HuH-7 (cell line): ENCODE results near the gene LPIN3.
A peak's percentile ranks its signal among the peaks of the same experiment; 100 is the strongest.

Experiments
- DNase-seq: peaks from one replicate; pipeline ENCODE4 v3.0.0; 2011; ENCODE audit warnings: low spot score

The LPIN3 gene

DNA sequence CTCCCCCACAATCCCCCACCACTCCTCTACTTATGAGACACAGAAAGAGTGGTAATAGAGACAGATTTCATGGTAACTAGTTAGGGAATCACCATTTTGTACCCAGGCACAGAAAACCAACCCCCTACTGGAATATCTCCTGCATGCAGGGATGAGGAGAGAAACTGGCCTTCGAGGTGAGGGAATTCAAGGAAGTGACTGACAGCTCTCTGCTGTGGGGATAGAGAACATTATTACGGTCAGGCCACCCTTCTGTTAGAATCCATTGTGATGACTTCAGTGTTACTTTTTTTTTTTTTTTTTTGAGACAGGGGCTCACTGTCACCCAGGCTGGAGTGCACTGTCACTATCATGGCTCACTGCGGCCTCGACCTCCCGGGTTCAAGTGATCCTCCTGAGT, 13.4 kb upstream of the LPIN3 start:
- DNase-seq, result no peak

DNA sequence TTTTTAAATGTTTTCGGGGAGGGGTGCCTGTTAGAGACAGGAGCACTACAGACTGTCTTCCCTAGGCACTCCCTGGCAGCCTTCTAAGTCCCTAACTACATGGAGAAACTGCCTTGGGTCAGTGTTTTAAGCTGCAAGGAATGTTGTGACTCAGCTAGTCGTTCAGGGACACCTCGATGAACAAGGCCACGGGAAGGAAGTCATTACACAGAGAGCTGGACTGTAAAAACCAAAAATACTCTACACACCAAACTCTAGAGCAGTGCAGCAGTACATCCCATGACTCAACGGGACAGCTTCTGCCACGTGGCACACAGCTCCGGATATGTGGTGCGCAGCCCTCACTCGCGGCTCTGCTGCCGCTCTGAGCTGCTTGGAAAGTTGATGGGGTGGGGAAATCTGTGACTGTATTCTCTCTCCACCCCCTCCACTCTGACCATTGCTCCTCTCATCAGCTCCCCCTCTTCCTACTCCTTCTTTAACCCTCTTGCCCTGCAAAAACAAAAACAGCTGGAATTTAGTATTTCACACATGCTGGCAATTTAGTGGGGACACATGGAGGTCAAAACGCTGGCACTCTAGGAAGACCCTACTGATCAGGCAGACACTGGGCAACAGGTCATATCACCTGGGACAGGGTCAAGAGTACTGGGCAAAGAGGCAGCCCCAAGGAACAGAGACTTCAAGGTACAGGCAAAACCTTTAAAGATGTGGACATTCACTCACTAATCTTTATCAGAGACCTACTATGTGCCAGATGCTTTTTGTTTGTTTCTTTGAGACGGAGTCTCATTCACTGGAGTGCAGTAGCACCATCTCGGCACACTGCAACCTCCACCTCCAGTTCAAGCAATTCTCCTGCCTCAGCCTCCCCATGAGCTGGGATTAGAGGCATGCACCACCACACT, 10.9 kb upstream of the LPIN3 start:
- no peak for DNase-seq

DNA sequence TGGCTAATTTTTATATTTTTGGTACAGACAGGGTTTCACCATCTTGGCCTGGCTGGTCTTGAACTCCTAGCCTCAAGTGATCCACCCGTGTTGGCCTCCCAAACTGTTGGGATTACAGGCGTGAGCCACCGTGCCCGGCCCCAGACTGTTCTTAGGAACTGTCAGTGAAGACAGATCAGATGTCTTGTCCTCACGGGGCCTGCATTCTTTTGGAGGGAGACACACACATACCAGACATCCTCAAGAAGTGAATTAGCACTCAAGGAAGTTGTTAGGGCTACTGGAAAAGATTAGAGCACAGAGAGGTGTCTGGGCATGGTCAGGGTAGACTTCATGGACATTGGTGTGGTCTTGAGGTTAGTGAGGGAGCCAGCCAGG, 10.3 kb upstream of the LPIN3 start:
- no peak for DNase-seq

DNA sequence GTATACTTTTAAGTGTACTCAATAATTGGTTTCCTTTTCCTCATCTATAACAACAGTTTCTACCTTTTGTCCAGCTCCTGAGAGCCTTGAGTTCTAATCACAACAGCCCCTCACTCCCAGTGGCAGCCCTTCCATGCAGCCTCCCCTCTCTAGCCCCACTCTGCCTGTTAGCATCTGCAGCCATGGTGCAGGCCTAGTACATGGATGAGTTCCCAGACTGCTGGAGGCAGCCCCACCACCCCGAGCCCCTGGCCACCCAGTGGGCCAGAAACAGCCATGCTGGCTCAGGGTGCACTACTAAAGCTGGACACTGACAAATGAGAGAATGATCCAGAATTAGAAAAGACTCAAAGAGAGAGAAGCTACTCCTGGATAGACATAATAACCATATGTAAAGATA, 9.7 kb upstream of the LPIN3 start:
- no peak for DNase-seq

DNA sequence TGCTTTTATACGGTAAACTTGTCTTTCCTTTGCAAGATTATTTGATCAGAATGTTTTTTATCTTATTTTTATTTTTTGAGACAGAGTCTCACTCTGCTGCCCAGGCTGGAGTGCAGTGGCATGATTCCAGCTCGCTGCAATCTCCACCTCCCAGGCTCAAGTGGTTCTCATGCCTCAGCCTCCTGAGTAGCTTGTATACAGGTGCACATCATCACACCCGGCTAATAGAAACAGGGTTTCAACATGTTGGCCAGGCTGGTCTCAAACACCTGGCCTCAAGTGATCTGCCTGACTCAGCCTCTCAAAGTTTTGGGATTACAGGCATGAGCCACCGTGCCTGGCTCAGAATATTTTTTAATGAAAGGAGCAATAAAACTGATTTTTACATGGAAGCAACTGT, 8.9 kb upstream of the LPIN3 start:
- no peak for DNase-seq

DNA sequence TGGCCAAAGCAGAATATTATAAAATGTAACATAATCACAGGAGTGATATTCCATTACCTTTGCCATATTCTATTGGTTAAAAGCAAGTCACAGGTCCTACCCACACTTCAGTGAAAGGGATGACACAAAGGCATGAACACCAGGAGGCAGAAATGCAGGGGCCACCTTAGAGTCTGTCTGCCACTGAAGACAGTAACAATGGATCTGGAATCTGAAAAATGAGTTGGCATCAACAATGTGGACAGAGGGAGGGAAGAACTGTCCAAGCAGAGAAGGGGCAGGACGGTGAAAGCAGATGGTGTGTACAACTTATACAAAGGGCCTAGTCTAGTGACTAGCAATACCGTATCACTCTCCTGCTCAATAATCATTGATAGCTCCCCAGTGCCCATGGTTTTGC, 6.6 kb upstream of the LPIN3 start:
- DNase-seq, result no peak

DNA sequence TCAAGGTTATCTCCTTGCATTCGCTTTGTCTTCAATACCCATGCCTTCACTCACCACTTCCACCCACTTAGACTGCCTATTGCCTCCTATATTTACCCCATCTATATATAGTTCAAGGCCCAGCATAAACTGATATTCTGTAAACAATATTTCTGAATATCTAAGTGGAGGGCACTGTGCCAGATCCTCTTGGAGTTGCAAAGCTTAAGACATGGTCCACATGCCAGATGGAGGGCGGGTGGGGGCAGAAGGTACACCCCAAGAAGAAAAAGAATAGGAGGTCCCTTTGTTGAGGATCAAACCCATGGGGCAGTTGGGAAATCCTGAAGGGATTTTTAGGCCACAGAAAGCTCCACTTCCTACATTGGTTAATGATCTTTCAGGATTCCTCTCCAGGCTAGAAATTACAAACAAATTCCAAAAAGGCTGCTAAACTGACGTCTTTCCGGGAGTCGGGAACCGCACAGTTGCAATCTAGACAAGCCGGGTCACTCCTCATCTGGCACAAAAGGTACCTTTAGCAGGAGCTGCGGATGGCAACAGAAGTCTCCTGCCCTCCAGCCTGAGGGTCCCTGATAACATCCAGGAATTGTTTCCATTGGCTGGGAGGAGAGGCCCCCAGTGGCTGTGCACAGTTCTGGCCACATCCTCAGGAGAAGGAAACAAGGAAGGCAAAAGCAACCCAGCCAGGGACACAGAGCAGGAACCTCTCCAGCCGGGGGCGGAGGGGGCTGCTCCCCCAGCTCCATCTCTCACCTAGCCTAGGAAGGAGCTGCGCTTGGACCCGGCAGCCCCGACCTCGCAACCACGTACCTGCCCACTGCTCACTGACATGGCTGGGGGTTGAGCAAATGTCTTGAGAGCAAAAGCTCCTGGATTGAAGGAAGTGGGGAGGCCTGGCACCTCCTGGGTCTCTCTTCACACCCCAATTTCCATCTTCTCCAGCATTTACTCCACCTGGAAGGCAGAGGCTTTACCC, 5.9 kb upstream of the LPIN3 start:
- DNase-seq, result no peak

DNA sequence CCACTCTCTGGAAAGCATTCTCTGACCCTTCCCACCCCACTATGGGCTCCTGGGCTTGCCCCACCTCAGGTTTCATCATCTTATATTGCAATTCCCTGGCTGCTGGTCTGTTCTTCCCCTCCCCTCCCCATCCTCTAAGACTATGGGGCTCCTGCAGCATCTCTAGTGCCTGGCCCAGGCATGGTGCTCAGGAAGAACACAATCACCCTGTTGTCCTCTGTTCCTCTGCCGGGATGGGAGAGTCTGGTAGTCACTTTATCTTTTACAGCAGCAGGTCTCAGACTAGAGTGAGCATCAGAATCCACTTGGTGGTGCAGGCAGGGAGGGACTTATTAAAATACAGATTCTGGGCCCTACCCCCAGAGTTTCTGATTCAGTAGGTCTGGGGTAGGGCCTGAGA, 5.0 kb upstream of the LPIN3 start:
- no peak for DNase-seq

DNA sequence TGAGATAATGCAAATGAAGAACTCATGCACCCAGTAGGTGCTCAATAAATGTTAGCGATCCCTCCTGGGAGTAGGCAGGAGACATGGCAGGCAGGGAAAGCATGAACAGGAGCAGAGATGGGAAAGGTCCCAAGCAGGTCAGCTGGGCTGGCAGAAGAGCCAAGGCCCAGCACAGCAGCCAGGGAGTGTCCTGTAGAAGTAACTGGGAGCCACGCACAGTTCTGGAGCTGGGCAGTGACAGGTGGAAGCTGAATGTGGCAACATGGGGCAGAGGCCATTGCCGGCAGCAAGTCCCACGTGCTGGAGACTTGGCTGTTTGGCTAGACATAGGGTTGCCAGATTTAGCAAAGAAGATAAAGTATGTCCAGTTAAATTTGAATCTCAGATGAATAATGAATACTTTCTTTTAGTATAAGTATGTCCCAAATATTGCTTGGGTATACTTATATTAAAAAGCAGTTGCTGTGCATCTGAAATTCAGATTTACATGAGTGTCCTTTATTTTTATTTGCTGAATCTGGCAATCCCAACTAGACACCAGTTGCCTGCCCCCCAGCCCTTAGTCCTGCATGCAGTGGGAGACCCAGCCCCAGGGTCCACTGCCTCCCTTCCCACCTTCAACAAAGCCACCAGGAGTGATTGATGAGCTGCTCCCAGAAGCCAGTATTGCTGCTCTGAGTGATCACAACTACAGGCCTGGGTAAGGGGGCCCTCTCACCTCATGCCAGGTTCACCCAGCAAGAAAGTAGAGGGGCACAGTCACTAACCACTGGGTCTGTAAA, 3.7 kb upstream of the LPIN3 start:
- no peak for DNase-seq

DNA sequence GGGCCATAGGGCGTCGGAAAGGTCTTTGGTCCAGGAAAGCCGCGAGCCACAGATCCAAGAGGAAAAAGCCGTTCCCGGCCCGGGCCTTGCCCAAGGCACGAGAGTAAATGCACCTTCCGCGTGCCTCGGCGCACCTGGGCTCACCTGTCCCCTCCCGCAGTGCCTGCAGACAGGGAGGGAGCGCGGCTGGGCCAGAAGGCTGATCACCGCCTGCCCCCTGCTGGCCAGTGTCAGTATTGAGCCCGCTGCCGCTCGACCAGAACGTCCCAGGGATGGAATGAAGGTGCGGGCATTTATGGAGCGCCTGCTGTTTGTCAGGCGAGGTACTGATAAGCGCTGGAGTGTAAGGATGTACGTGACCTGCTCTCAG, 679 bp upstream of the LPIN3 start:
- peak; percentile 83 for DNase-seq

DNA sequence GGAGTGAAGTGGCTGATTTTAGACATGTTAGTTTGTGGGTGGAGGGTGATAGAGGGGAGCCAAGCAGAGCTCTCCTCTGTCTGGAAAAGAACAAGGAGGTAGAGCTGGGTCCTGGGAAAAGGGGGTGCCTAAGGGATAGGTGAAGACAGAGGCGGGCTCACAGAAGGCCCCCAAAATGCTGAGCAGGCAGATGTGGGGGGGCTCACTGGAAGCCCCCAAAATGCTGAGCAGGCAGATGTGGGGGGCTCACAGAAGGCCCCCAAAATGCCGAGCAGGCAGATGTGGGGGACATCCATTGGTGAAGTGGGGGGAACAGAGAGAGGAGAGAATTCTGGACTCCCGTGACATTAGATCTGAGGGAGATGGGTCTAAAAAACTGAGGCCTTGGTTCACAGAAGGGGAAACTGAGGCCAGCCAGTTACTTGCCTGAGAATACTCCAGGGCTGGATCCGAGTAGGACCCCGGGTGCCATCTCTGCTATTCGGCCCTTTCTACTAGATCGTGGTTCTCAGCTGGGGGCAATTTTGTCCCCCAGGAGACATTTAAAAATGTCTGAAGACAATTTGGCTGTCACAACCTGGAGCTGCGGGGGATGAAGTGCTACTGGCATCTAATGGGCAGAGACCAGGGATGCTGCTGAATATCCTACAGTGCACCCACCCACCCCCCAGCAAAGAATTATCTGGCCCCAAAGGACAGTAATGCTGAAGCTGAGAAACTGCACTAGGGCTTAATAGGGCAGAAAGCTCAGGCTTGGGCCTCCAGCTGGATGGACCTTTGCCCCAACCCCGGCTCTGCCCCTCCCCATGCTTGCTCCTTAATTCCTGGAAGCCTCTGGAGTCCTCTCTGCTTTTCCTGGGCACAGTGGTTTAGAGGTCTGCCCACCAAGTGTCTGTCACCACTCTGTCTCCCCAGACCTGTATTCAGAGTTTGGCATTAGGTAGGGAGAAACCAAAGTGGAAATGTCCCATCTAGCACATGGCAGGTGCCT, 2.1 kb downstream of the LPIN3 start:
- no peak for DNase-seq

DNA sequence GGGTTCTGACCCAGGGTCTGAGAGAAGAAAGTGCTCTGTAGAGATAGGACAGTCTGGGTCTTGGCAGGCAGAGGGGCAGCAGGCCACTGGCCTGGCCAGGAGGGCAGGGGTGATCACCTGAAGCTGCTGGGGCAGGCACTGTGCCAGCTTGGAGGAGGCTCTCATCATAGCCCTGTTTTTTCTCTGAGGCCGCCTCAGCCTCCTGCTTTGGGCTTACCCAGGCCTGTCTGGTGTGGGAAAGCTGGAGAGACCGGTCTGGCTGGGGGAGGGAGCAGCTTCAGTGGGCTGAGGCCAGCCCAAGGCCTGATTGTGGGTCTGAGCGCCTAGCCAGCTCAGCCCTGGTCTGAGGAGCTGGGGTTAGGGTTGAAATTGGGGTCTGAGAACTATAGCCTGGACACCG, 3.9 kb downstream of the LPIN3 start:
- no peak for DNase-seq

DNA sequence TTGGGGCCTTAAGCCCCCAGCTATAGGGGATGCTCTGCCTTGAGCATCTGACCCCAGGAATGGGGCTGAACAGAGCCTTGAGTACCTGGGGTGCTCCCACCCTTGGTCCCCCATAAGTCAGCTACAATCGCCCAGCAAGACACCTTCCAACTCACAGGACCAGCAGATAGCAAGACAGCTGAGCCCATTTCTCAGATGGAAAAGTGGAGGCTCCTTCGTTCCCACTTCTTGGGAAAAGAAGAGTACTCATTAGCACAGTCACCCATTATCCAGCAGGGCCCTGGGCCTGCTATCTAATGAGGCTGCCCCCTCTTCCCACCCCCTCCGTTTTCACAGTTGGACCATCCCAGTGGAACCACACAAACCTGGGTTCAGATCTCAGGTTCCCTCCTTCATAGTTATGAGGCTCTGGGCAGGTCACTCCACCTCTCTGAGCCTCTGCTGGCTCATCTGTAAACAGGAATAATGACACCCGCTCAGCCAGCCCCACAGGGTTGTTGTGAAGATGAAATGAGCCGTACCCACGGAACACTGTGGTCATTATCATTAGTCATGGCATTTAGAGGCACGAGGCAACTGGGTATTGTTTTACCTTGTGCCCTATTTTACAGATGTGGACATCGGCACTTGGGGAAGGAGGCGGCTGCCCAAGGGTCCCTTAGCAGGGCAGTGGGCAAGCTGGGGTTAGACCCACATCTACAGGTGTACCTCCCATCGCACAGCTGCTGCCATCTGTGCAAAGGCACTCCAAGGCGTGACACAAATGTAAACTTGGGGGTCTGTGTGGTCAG, 4.5 kb downstream of the LPIN3 start:
- no peak for DNase-seq

DNA sequence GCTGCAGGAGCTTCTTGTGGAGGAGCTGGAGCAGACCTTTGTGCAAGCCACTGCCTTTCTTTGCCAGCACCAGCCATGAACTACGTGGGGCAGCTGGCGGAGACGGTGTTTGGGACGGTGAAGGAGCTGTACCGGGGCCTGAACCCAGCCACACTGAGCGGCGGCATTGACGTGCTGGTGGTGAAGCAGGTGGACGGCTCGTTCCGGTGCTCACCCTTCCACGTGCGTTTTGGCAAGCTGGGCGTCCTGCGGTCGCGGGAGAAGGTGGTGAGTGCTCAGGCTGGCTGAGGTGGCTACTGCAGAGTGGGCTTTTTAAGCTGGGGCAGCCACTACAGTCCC, 5.1 kb downstream of the LPIN3 start:
- DNase-seq, result no peak

DNA sequence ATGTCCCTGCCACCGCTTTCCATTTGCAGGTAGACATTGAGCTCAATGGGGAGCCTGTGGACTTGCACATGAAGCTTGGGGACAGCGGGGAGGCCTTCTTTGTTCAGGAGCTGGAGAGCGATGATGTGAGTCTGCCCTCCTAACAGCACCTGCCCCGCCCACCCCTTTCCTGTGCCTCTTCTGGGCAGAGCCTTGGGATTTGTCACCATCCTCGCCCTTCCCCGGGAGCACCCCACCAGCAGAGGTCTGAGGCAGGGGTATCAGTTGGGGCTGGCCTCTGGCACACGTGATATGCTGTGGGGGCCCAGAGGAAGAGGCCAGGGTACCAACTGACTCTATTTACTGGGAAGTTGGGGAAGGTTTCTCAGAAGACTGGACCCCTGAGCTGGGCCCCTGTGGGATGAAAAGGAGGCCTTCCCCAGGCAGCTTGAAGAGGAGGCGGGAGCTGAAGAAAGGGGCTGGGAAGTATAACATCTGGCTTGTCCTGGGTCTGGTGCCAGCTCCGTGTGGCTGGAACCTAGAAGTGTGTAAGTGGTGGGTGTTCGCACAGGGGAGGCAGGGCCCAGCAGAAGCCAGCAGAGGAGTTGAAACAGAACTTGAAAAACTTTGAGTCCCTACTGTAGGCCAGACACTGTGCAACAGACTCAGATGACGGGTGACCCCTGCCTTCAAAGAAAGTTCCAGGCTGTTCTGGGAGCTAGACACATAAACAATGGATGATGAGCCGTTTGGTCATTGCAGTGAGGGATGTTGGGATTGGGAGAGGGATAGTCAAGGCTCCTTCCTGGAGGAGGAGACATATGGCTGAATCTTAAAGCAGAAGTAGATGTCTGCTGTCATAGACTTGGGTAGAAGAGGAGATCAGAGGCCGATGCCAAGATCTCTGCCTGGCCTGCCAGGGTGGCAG, 7.2 kb downstream of the LPIN3 start:
- no peak for DNase-seq

DNA sequence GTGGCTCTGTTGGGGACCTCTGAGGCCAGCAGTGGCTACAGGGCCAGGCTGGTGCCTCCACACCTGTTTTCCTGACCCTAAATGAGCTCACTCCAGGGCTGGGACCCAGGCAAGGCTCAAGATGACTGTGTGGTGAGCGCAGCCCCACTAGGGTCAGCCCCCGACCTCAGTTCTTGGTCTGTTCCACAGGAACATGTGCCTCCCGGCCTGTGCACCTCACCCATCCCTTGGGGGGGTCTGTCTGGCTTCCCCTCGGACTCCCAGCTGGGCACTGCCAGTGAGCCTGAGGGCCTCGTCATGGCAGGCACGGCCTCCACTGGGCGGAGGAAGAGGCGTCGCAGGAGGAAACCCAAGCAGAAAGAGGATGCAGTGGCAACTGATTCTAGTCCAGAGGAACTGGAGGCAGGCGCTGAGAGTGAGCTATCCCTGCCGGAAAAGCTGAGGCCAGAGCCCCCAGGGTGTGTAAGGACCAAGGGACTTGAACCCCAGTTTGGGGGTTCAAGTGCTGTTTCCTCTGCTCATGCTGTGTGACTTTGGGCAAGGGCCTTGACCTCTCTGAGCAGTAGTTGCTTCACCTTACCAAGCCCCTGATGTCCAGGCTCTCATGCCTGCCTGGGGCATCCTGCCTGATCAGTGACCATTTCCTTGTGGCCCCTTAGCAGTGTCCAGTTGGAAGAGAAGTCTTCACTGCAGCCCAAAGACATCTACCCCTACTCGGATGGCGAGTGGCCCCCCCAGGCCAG, 8.0 kb downstream of the LPIN3 start:
- no peak for DNase-seq

DNA sequence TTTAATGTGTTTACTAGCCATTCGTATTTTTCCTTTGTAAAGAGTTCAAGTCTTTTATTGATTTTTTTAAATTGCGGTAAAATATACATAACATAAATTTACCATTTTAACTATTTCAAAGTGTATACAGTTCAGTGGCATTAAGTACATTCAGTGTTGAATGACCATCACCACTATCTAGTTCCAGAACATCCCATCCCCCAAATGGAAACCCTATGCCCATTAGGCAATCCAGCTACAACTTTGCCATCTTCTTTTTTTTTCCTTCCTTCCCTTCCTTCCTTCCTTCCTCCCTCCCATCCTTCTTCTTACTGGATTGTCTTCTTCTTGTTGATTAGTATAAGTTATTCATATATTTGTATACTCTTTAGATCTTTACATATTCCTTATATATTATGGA, 8.6 kb downstream of the LPIN3 start:
- no peak for DNase-seq

DNA sequence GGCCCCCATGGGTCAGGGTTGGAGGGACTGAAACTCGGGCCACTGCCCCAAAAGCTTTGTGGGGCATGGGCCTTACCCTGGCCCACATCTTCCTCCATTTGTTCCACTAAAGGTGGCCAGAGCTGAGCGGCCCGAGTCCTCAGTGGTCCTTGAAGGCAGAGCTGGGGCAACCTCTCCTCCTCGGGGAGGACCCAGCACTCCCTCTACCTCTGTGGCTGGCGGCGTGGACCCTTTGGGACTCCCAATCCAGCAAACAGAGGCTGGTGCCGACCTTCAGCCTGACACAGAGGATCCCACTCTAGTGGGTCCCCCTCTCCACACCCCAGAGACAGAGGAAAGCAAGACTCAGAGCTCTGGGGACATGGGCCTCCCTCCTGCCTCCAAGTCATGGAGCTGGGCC, 9.3 kb downstream of the LPIN3 start:
- DNase-seq, result no peak
